Gastrocnemius medialis (tissue), 4 donors: Measurements from ENCODE around the gene CKAP4. TPM values are rescaled to one million over a fixed set of nuclear protein-coding genes. Genes with fewer than 3 reads are reported as not detected.
"Not testable (repeated sequence)": the region's sequence is repeated elsewhere in the genome, so short reads cannot be mapped to it uniquely, and the experiment has no call there.

Experiments used
- ATAC-seq, 2 donors: fragments of 150-250 bp; one replicate each; pipeline ENCODE4 v1.9.1; 2016
- DNase-seq, 2 donors: peaks; one replicate each; pipeline ENCODE4 v3.0.0-alpha.2; 2019
- H3K27ac ChIP-seq, 4 donors: fragments of 200-600 bp; sonication (generic); 1 replicate in 1 of 4; 2 replicates in 3 of 4; pipeline ENCODE4 v1.5.1; 2016 to 2018; ENCODE audit warnings: mild to moderate bottlenecking in 2 of 4, moderate library complexity in 1 of 4
- H3K27me3 ChIP-seq, 3 donors: fragments of 200-600 bp; sonication (generic) in 2 of 3; 1 replicate in 1 of 3; 2 replicates in 2 of 3; pipeline versions ENCODE4 v1.5.1 to v1.6.0; 2016 to 2019; ENCODE audit warnings: mild to moderate bottlenecking in 1 of 3, moderate library complexity in 1 of 3
- H3K36me3 ChIP-seq, 2 donors: fragments of 200-600 bp; sonication (generic) in 1 of 2; one replicate each; pipeline ENCODE4 v1.5.1; 2017 to 2018
- H3K4me1 ChIP-seq, 2 donors: fragments of 200-600 bp; sonication (generic) in 1 of 2; one replicate each; pipeline ENCODE4 v1.5.1; 2016 to 2017; ENCODE audit warnings: mild to moderate bottlenecking in 2 of 2
- H3K4me3 ChIP-seq, 4 donors: fragments of 200-600 bp; sonication (generic) in 3 of 4; 1 replicate in 1 of 4; 2 replicates in 3 of 4; pipeline ENCODE4 v1.5.1; 2016 to 2019; ENCODE audit warnings: mild to moderate bottlenecking in 2 of 4
- H3K9me3 ChIP-seq, 3 donors: fragments of 200-600 bp; sonication (generic) in 2 of 3; 1 replicate in 1 of 3; 2 replicates in 2 of 3; pipeline ENCODE4 v1.5.1; 2016 to 2019
- POLR2A ChIP-seq, 2 donors: fragments of 450-650 bp; IDR thresholded peaks; one replicate each; pipeline ENCODE4 v1.6.1; 2017; ENCODE audit warnings: antibody characterized with exemption in 2 of 2, mild to moderate bottlenecking in 2 of 2, moderate library complexity in 2 of 2
- in situ Hi-C, 4 donors: fragments of 200-750 bp; cut with MboI; loops; one replicate each; pipeline versions ENCODE4 v1.15.0 to v1.8.0; 2017; ENCODE audit warnings: low sequenced_read_pairs in 4 of 4
- intact Hi-C: fragments of 100-400 bp; cut with DNase I; formaldehyde crosslinking; loops from one replicate; pipeline ENCODE4 v1.15.1; 2023; ENCODE audit warnings: low total_unique reads
- total RNA-seq, 4 donors: library from RNA; depleted of rRNA; stranded (reverse); fragments of >200 nt; gene quantifications; one replicate each; pipeline versions ENCODE4 v1.1.0 to v1.2.3, GENCODE V29; 2016
- TF ChIP-seq, protein P1 (sequence below), 5 experiments: fragments of 450-650 bp in 3 of 5; fragments of 200-600 bp in 2 of 5; sonication (generic) in 2 of 5; IDR thresholded peaks in 4 of 5; conservative IDR thresholded peaks in 1 of 5; 1 replicate in 4 of 5; 2 replicates in 1 of 5; pipeline ENCODE4 v1.5.1; 2016 to 2019; ENCODE audit warnings: antibody characterized with exemption in 5 of 5, mild to moderate bottlenecking in 3 of 5, moderate library complexity in 3 of 5

The CKAP4 gene
- total RNA-seq, 4 donors from 2014 or later = 9.7 to 17.6 (median 15.7) TPM

DNA sequence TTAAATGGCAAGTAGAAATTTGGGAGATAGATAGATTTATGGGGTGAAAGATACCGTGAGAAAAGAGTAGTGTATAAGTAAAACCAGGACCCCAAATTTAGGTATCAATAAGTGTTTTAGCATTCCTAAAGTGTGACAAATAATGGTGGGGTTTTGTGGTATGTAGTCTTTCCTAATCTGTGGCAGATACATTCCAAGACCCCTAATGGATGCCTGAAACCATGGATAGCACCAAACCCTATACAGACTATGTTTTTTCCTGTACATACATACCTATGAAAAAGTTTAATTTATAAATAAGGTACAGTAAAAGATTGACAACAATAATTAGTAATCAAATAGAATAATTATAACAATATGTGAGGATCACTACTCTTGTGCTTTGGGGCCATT is 40.3 kb upstream of the CKAP4 start:
- H3K4me3 ChIP-seq = no peak overlapping the region
- in situ Hi-C loops (loop anchor here in 1 of 4 donors (10.0 kb wide), 1 partner anchor 63 kb away; no protein-coding TSS in a partner anchor), intact Hi-C loops (no loop called here)

DNA sequence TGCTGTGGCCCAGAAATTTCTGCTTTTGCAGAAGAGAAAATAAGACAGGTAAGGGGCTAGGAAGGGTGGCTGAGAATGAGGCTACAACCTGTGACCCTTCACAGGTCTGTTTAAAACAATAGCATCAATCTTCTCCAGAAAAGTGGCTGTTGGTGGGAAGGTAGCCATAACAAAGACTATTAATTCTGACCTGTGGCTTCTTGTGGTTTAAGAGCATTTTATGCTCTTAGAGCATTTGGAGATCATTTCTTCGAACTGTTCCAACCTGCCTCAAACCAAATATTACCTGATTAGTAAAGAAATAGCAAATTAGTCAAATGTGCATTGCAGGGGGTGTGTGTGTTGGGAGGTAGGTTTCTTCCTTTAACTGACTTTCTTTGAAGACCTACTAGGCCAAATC is 39.5 kb upstream of the CKAP4 start:
- TF ChIP-seq, protein P1, sequence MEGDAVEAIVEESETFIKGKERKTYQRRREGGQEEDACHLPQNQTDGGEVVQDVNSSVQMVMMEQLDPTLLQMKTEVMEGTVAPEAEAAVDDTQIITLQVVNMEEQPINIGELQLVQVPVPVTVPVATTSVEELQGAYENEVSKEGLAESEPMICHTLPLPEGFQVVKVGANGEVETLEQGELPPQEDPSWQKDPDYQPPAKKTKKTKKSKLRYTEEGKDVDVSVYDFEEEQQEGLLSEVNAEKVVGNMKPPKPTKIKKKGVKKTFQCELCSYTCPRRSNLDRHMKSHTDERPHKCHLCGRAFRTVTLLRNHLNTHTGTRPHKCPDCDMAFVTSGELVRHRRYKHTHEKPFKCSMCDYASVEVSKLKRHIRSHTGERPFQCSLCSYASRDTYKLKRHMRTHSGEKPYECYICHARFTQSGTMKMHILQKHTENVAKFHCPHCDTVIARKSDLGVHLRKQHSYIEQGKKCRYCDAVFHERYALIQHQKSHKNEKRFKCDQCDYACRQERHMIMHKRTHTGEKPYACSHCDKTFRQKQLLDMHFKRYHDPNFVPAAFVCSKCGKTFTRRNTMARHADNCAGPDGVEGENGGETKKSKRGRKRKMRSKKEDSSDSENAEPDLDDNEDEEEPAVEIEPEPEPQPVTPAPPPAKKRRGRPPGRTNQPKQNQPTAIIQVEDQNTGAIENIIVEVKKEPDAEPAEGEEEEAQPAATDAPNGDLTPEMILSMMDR (IDR thresholded peaks at IDR 0.05 in 4 of 5, conservative IDR thresholded peaks at IDR 0.05 in 1 of 5) = no peak
- TF ChIP-seq POLR2A (IDR thresholded peaks at IDR 0.05) = no peak
- DNase-seq (no peak), ATAC-seq (no peak)
- Histone ChIP-seq H3K4me1 (peaks cover 0 to 5% of the 10 kb centered on the region in 2 donors), H3K4me3 (no peak overlapping the region), H3K27me3 (no peaks in the 10 kb centered on the region), H3K27ac (no peak overlapping the region), H3K36me3 (no peaks in the 10 kb centered on the region), H3K9me3 (no peaks in the 10 kb centered on the region)
- intact Hi-C loops = no loop called here
- in situ Hi-C loops = loop anchor here in 1 of 4 donors (10.0 kb wide), 1 partner anchor 63 kb away; no protein-coding TSS in a partner anchor

More for the DNA sequence above, 40.3 kb upstream of the CKAP4 start:
- ATAC-seq (no peak), DNase-seq (no peak)
- H3K27ac ChIP-seq = no peak overlapping the region
- no peaks in the 10 kb centered on the region for H3K36me3 ChIP-seq
- H3K4me1 ChIP-seq = peaks cover 0 to 5% of the 10 kb centered on the region in 2 donors
- no peaks in the 10 kb centered on the region for H3K27me3 ChIP-seq
- no peak for TF ChIP-seq POLR2A (IDR thresholded peaks at IDR 0.05)
- TF ChIP-seq, protein P1 (IDR thresholded peaks at IDR 0.05 in 4 of 5, conservative IDR thresholded peaks at IDR 0.05 in 1 of 5) = no peak
- H3K9me3 ChIP-seq = no peaks in the 10 kb centered on the region

DNA sequence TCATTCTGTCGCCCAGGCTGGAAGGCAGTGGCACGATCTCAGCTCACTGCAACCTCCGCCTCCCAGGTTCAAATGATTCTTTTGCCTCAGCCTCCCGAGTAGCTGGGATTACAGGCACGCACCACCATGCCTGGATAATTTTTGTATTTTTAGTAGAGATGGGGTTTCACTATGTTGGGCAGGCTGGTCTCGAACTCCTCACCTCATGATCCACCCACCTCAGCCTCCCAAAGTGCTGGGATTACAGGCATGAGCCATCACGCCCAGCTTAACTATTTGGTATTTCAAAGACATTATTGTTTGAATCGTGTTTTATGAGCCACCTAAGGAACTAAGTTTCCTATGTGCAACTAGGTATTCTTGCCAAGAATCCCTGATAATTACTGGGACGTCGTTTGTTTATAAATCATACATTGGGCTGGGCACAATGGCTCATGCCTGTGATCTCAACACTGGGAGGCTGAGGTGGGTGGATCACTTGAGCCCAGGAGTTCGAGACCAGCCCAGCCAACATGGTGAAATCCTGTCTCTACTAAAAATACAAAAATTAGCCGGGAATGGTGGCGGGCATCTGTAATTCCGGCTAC is 38.8 kb upstream of the CKAP4 start:
- H3K27me3 ChIP-seq, H3K4me1 ChIP-seq, H3K36me3 ChIP-seq, ATAC-seq, H3K9me3 ChIP-seq, DNase-seq, H3K4me3 ChIP-seq, H3K27ac ChIP-seq, intact Hi-C loops: not testable (repeated sequence)
- in situ Hi-C loops = loop anchor here in 1 of 4 donors (10.0 kb wide), 1 partner anchor 62 kb away; no protein-coding TSS in a partner anchor

DNA sequence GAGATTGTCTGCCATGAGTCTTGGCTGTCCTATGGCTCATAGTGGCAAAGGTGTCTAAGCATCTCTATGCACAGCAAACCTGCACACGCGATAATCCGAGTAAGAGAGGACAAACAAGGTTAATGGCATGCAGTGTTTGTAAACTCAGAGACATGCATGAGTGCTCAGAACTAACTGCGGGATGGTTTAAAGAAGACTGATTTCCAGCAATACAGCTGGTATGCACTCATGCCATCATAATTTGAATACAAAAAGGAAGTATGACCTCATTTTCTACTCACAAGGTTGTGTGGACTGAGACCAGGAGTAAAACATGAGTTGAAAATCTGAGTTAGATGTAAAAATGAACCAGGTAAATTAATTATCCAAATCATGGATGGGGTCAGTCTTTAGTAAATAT is 38.2 kb upstream of the CKAP4 start:
- H3K36me3 ChIP-seq = no peaks in the 10 kb centered on the region
- no peak overlapping the region for H3K4me3 ChIP-seq
- no peak for TF ChIP-seq POLR2A (IDR thresholded peaks at IDR 0.05)
- TF ChIP-seq, protein P1 (IDR thresholded peaks at IDR 0.05 in 4 of 5, conservative IDR thresholded peaks at IDR 0.05 in 1 of 5) = no peak
- H3K27me3 ChIP-seq = no peaks in the 10 kb centered on the region
- no peaks in the 10 kb centered on the region for H3K9me3 ChIP-seq
- in situ Hi-C loops = loop anchor here in 1 of 4 donors (10.0 kb wide), 1 partner anchor 61 kb away; no protein-coding TSS in a partner anchor
- DNase-seq (no peak), ATAC-seq (no peak)
- H3K27ac ChIP-seq = no peak overlapping the region
- intact Hi-C loops = no loop called here
- H3K4me1 ChIP-seq = peaks cover 0 to 5% of the 10 kb centered on the region in 2 donors

DNA sequence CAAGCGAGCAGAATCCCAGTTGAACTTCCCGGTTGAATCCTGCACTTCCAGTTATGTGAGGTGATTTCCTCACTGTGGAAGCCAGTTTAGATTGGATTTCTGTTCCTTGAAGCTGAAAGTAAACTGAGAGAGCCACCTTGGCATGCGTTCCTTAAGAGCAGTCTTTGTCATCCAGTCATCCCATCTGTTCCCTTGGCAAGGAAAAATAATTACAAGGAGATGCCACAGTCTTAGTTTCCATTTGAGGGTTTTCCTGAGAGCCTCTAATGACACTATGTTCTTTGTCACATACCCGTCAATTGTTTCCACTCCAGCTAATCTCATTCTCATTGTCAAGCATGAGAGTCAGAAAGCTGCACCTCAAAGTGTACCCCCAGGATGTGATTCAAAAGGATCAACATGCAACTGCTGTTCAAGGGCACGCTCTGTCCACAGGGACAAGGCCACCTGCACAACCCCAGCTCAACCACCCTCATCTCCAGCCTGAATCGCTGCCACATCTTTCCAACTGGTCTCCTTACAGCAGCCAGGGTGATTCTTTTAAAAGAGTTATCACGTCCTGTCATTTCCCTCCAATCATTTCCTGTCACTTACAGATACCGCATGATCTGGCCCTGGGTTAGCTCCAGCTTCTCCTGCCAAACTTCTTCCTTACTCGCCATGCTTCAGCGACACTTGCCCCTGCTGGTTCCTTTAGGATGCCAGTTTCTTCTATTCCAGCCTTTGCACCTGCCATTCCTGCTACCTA is 36.7 kb upstream of the CKAP4 start:
- intact Hi-C loops (loop anchor here (5.0 kb wide), 1 partner anchor 862 kb away; no protein-coding TSS in a partner anchor), in situ Hi-C loops (loop anchor here in 3 of 4 donors (5.0 to 10.0 kb wide), 2 partner anchors 57 to 60 kb away; no protein-coding TSS in a partner anchor)
- DNase-seq = no peak
- TF ChIP-seq, protein P1 (IDR thresholded peaks at IDR 0.05 in 4 of 5, conservative IDR thresholded peaks at IDR 0.05 in 1 of 5) = no peak
- no peak for TF ChIP-seq POLR2A (IDR thresholded peaks at IDR 0.05)
- Histone ChIP-seq H3K27ac (no peak overlapping the region), H3K4me3 (no peak overlapping the region), H3K27me3 (no peaks in the 10 kb centered on the region), H3K9me3 (no peaks in the 10 kb centered on the region), H3K36me3 (no peaks in the 10 kb centered on the region), H3K4me1 (peaks cover 0 to 5% of the 10 kb centered on the region in 2 donors)
- peak; percentile 29 to 62 for ATAC-seq
